GM19239 (cell line): ENCODE measurements around the gene CACNA2D3.

Experiments
- DNase-seq: peaks from one replicate; pipeline ENCODE4 v3.0.0; 2011; ENCODE audit warnings: low spot score; ENCODE audit not compliant: insufficient read length
- FAIRE-seq: peaks from 2 replicates; lab custom pipeline; 2011; peaks lifted over from hg19 to GRCh38; lab: Jason Lieb, UNC

Gene CACNA2D3

GRCh38 chr3:54873059-54874010, 751.0 kb downstream of the CACNA2D3 start:
- FAIRE-seq = no peak
- no peak for DNase-seq

GRCh38 chr3:54874816-54875556, 752.6 kb downstream of the CACNA2D3 start:
- DNase-seq (no peak), FAIRE-seq (no peak)

- DNase-seq (no peak), FAIRE-seq (no peak)
Observed at GRCh38 chr3:54875596-54876268, 753.4 kb downstream of the CACNA2D3 start.

- no peak for DNase-seq
- no peak for FAIRE-seq
Observed at GRCh38 chr3:54876694-54877093, 754.3 kb downstream of the CACNA2D3 start.

GRCh38 chr3:54877730-54878129, 755.4 kb downstream of the CACNA2D3 start:
- DNase-seq (no peak), FAIRE-seq (no peak)

GRCh38 chr3:54878145-54878544, 755.8 kb downstream of the CACNA2D3 start:
- DNase-seq = no peak

GRCh38 chr3:54882129-54882833, 759.9 kb downstream of the CACNA2D3 start:
- DNase-seq = no peak
- FAIRE-seq = no peak

More at GRCh38 chr3:54878145-54878544, 755.8 kb downstream of the CACNA2D3 start:
- FAIRE-seq = no peak

- no peak for FAIRE-seq
- no peak for DNase-seq
Observed at GRCh38 chr3:54888162-54888561, 765.8 kb downstream of the CACNA2D3 start.

- FAIRE-seq = no peak
- DNase-seq = no peak
Observed at GRCh38 chr3:54888873-54889272, 766.5 kb downstream of the CACNA2D3 start.

- DNase-seq = no peak
- FAIRE-seq = no peak
Observed at GRCh38 chr3:54889731-54890130, 767.4 kb downstream of the CACNA2D3 start.

GRCh38 chr3:54891540-54891897, 769.2 kb downstream of the CACNA2D3 start:
- no peak for DNase-seq
- FAIRE-seq = no peak

GRCh38 chr3:54892168-54892567, 769.8 kb downstream of the CACNA2D3 start:
- FAIRE-seq = no peak
- DNase-seq = no peak

- DNase-seq = no peak
- FAIRE-seq = no peak
Observed at GRCh38 chr3:54895613-54896012, 773.3 kb downstream of the CACNA2D3 start.

- no peak for FAIRE-seq
- DNase-seq = no peak
Observed at GRCh38 chr3:54897028-54897711, 774.8 kb downstream of the CACNA2D3 start.

- FAIRE-seq (no peak), DNase-seq (no peak)
Observed at GRCh38 chr3:54899273-54899672, 776.9 kb downstream of the CACNA2D3 start.

GRCh38 chr3:54900838-54901591, 778.7 kb downstream of the CACNA2D3 start:
- no peak for FAIRE-seq
- no peak for DNase-seq

- no peak for FAIRE-seq
- no peak for DNase-seq
Observed at GRCh38 chr3:54901906-54902685, 779.7 kb downstream of the CACNA2D3 start.

GRCh38 chr3:54905261-54905888, 783.0 kb downstream of the CACNA2D3 start:
- no peak for FAIRE-seq
- no peak for DNase-seq
